Nasal cavity respiratory epithelium epithelial cell of viscerocranial mucosa (primary cell): ENCODE data around the gene C1orf146. TPM values are rescaled to one million over a fixed set of nuclear protein-coding genes. Genes with fewer than 3 reads are reported as not detected.

ENCODE experiments used
- total RNA-seq: library from RNA; depleted of rRNA; stranded (reverse); fragments of >200 nt; gene quantifications from 2 replicates; pipeline ENCODE4 v1.2.3, GENCODE V29; 2014

The C1orf146 gene
- total RNA-seq: not detected in 2 replicates

GRCh38 chr1:92217721-92218120, at the start of gene C1orf146:
Gene C1orf146 (plus strand): TSS chr1:92217915. CDS start chr1:92231421, 13,506 bp downstream.

Other genes with a start within 250 kb of the C1orf146 start
- gene EPHX4, start 187.9 kb upstream of the C1orf146 start, total RNA-seq: under 0.01 and 0.28 TPM in 2 replicates
- 1.4 and 1.7 TPM in 2 replicates for gene SETSIP, start 142.5 kb upstream of the C1orf146 start, total RNA-seq
- 3.4 and 7.0 TPM in 2 replicates for gene BTBD8, start 137.6 kb upstream of the C1orf146 start, total RNA-seq
- gene GLMN, start 81.1 kb downstream of the C1orf146 start, total RNA-seq: 5.5 and 6.2 TPM in 2 replicates
- gene RPAP2, start 81.1 kb downstream of the C1orf146 start, total RNA-seq: 4.4 and 23.6 TPM in 2 replicates